Measurements from ENCODE around the gene PCOLCE2. TPM values are rescaled to one million over a fixed set of nuclear protein-coding genes. Genes with fewer than 3 reads are reported as not detected.

PCOLCE2 gene
- total RNA-seq, 1 donor from 2014 or later = 1.8 TPM

DNA sequence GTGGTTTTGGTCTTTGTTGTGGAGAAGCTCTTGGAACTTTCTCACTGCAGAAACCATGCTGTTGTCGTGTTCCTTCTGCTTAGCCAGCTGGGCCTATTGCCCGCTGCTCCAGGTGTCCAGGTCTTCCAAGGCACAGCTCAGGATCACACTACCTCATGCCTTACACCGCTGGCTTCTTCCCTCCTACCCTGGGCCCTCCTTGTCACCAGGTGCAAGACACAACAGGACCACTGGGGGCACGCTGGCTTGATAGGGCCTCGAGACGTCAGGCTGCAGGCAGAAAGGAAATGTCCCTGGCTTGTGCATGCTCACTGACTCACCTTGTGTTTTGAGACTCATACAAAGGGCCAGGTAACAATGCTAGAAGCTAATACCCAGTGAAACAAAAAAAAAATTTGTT, 42.3 kb upstream of the PCOLCE2 start:
- Mint-ChIP-seq H3K36me3 (ENCODE audit: low read depth, unreplicated experiment) (no peaks in the 10 kb centered on the region), H3K4me3 (ENCODE audit: unreplicated experiment) (no peak overlapping the region), H3K9me3 (ENCODE audit: unreplicated experiment) (no peaks in the 10 kb centered on the region), H3K27ac (ENCODE audit: unreplicated experiment) (no peak overlapping the region), H3K27me3 (ENCODE audit: unreplicated experiment) (peaks cover 2% of the 10 kb centered on the region), H3K4me1 (ENCODE audit: unreplicated experiment) (no peaks in the 10 kb centered on the region)
- TF ChIP-seq, protein P1, sequence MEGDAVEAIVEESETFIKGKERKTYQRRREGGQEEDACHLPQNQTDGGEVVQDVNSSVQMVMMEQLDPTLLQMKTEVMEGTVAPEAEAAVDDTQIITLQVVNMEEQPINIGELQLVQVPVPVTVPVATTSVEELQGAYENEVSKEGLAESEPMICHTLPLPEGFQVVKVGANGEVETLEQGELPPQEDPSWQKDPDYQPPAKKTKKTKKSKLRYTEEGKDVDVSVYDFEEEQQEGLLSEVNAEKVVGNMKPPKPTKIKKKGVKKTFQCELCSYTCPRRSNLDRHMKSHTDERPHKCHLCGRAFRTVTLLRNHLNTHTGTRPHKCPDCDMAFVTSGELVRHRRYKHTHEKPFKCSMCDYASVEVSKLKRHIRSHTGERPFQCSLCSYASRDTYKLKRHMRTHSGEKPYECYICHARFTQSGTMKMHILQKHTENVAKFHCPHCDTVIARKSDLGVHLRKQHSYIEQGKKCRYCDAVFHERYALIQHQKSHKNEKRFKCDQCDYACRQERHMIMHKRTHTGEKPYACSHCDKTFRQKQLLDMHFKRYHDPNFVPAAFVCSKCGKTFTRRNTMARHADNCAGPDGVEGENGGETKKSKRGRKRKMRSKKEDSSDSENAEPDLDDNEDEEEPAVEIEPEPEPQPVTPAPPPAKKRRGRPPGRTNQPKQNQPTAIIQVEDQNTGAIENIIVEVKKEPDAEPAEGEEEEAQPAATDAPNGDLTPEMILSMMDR (IDR thresholded peaks at IDR 0.05; ENCODE audit: unreplicated experiment) = no peak
- no peak for DNase-seq (ENCODE audit: low spot score)

GRCh38 chr3:142930463-142930862, 41.6 kb upstream of the PCOLCE2 start:
- Mint-ChIP-seq H3K4me1 (ENCODE audit: unreplicated experiment) (no peaks in the 10 kb centered on the region), H3K4me3 (ENCODE audit: unreplicated experiment) (no peak overlapping the region), H3K27me3 (ENCODE audit: unreplicated experiment) (peaks cover 2% of the 10 kb centered on the region), H3K9me3 (ENCODE audit: unreplicated experiment) (no peaks in the 10 kb centered on the region), H3K36me3 (ENCODE audit: low read depth, unreplicated experiment) (no peaks in the 10 kb centered on the region), H3K27ac (ENCODE audit: unreplicated experiment) (no peak overlapping the region)
- TF ChIP-seq, protein P1 (IDR thresholded peaks at IDR 0.05; ENCODE audit: unreplicated experiment) = no peak
- DNase-seq (ENCODE audit: low spot score) = no peak

- Mint-ChIP-seq H3K4me3 (ENCODE audit: unreplicated experiment) (no peak overlapping the region), H3K27me3 (ENCODE audit: unreplicated experiment) (peaks cover 2% of the 10 kb centered on the region), H3K27ac (ENCODE audit: unreplicated experiment) (no peak overlapping the region), H3K4me1 (ENCODE audit: unreplicated experiment) (no peaks in the 10 kb centered on the region), H3K36me3 (ENCODE audit: low read depth, unreplicated experiment) (no peaks in the 10 kb centered on the region), H3K9me3 (ENCODE audit: unreplicated experiment) (no peaks in the 10 kb centered on the region)
- TF ChIP-seq, protein P1 (IDR thresholded peaks at IDR 0.05; ENCODE audit: unreplicated experiment) = no peak
- no peak for DNase-seq (ENCODE audit: low spot score)
These were observed 41.0 kb upstream of the PCOLCE2 start for GRCh38 chr3:142929890-142930289.

DNA sequence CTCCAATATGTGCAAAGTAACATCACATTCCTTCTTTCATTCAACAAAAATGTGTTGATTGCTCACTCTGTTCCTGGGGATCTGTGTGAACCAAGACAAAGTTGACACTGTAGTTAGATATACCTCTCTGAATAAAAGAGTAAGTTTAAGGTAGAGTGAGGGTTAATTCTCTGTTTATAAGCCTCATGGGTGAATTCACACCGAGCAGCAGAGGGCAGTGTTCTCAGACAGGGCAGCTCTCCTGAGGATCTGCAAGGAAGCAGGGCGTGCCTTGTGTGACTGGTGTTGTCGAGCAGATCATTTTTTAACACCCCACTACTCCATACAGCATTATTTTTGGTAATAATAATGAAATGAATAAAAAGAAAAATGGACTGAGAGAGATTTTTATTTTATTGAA, 40.2 kb upstream of the PCOLCE2 start:
- peak; percentile 45 for DNase-seq (ENCODE audit: low spot score)
- TF ChIP-seq, protein P1 (IDR thresholded peaks at IDR 0.05; ENCODE audit: unreplicated experiment) = peak; percentile 24
- Mint-ChIP-seq H3K9me3 (ENCODE audit: unreplicated experiment) (no peaks in the 10 kb centered on the region), H3K27ac (ENCODE audit: unreplicated experiment) (no peak overlapping the region), H3K4me1 (ENCODE audit: unreplicated experiment) (no peaks in the 10 kb centered on the region), H3K36me3 (ENCODE audit: low read depth, unreplicated experiment) (no peaks in the 10 kb centered on the region), H3K4me3 (ENCODE audit: unreplicated experiment) (no peak overlapping the region), H3K27me3 (ENCODE audit: unreplicated experiment) (peaks cover 2% of the 10 kb centered on the region)

GRCh38 chr3:142926368-142926944, 37.6 kb upstream of the PCOLCE2 start:
- TF ChIP-seq, protein P1 (IDR thresholded peaks at IDR 0.05; ENCODE audit: unreplicated experiment) = no peak
- Mint-ChIP-seq H3K9me3 (ENCODE audit: unreplicated experiment) (no peaks in the 10 kb centered on the region), H3K4me1 (ENCODE audit: unreplicated experiment) (no peaks in the 10 kb centered on the region), H3K27me3 (ENCODE audit: unreplicated experiment) (no peaks in the 10 kb centered on the region), H3K27ac (ENCODE audit: unreplicated experiment) (no peak overlapping the region), H3K36me3 (ENCODE audit: low read depth, unreplicated experiment) (no peaks in the 10 kb centered on the region), H3K4me3 (ENCODE audit: unreplicated experiment) (no peak overlapping the region)
- no peak for DNase-seq (ENCODE audit: low spot score)

Data from endothelial cell (in vitro differentiated cells).